ENCODE results near the gene DISP3. TPM values are rescaled to one million over a fixed set of nuclear protein-coding genes. Genes with fewer than 3 reads are reported as not detected.

The DISP3 gene
- total and polyA plus RNA-seq, 2 of the 4 experiments (the other 2 are of a cell fraction), result 0.05 TPM; not detected in 1

DNA sequence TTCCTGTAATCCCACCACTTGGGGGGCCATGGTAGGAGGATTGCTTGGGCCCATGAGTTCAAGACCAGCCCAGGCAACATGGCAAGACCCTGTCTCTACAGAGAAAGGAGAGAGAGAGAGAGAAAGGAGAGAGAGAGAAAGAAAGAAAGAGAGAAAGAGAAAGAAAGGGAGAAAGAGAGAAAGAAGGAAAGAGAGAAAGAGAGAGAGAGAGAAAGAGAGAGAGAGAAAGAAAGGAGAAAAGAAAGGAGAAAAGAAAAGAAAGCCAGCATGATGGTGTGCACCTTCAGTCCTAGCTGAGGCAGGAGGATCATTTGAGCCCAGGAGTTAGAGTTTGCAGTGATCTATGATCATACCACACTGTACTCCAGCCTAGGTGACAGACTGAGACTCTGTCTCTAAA lies 82.8 kb downstream of the DISP3 start:
- no peak overlapping the region for H3K4ac ChIP-seq (ENCODE audit: low read depth, low read length)
- in situ Hi-C loops (cut with MboI; ENCODE audit: low sequenced_read_pairs), result no loop called here
- POLR2A ChIA-PET (ENCODE audit: unreplicated experiment), result no interaction called here
- dilution Hi-C loops (cut with HindIII; ENCODE audit: low sequenced_read_pairs, unreplicated experiment), result no loop called here
- DNase-seq (no peak), ATAC-seq (ENCODE audit: low read depth) (no peak)
- H4K8ac ChIP-seq (ENCODE audit: low read depth in 2 of 2, low read length in 2 of 2), result no peak overlapping the region
- TF ChIP-seq CHD1 (IDR thresholded peaks at IDR 0.05; ENCODE audit: low read depth, low read length) (no peak), MXI1 (IDR thresholded peaks at IDR 0.05; ENCODE audit: borderline replicate concordance, low read depth, low read length) (no peak), NFE2L2 (IDR thresholded peaks at IDR 0.05; ENCODE audit: low read depth, low read length) (no peak), POLR2A (IDR thresholded peaks at IDR 0.05; ENCODE audit: low read depth, low read length) (no peak), SMC3 (IDR thresholded peaks at IDR 0.05; ENCODE audit: low read depth, low read length) (no peak), USF2 (IDR thresholded peaks at IDR 0.05; ENCODE audit: low read depth, low read length) (no peak), CTCF (conservative IDR thresholded peaks at IDR 0.05; ENCODE audit: low read depth, low read length) (no peak)
- H2BK120ac ChIP-seq (ENCODE audit: low read depth, low read length), result no peak overlapping the region
- no TSS peak for BruUV-seq (replicated peaks)
- no peak overlapping the region for H2BK20ac ChIP-seq (ENCODE audit: low read depth, low read length)
- no peaks in the 10 kb centered on the region for H3K36me3 ChIP-seq (ENCODE audit: control insufficient read depth, insufficient read depth, low read length)
- no peak overlapping the region for H2AK5ac ChIP-seq (ENCODE audit: low read depth, low read length)
- no peaks in the 10 kb centered on the region for H3K79me1 ChIP-seq (ENCODE audit: low read depth in 1 of 2, low read length in 2 of 2)
- H3K18ac ChIP-seq (ENCODE audit: low read depth, low read length), result no peak overlapping the region
- no peak overlapping the region for H2BK15ac ChIP-seq (ENCODE audit: low read depth, low read length)
- H4K20me1 ChIP-seq (ENCODE audit: insufficient read depth, low read length), result no peaks in the 10 kb centered on the region
- no peak overlapping the region for H3K14ac ChIP-seq (replicated peaks; ENCODE audit: low read depth, low read length)
- H2BK5ac ChIP-seq (ENCODE audit: low read depth, low read length, poor library complexity, severe bottlenecking), result no peak overlapping the region
- H3K23ac ChIP-seq (ENCODE audit: low read depth, low read length), result no peak overlapping the region
- no peaks in the 10 kb centered on the region for H3K4me1 ChIP-seq (ENCODE audit: control insufficient read depth, insufficient read depth, low read length)
- H3K27me3 ChIP-seq (ENCODE audit: control insufficient read depth, insufficient read depth, low read length), result peaks cover 5% of the 10 kb centered on the region; the same call in 1 of the 2 replicates
- H3K4me3 ChIP-seq (ENCODE audit: insufficient read depth, low read depth, low read length), result no peak overlapping the region
- no peak overlapping the region for H3K4me2 ChIP-seq (ENCODE audit: low read depth, low read length)
- no peak overlapping the region for H2AK9ac ChIP-seq (replicated peaks; ENCODE audit: low read depth, low read length, poor library complexity)
- H2AFZ ChIP-seq (replicated peaks; ENCODE audit: low read length, poor library complexity), result no peak overlapping the region
- no peak overlapping the region for H3K27ac ChIP-seq (ENCODE audit: insufficient read depth, low read length)
- H4K91ac ChIP-seq (ENCODE audit: insufficient read depth, low read depth, low read length), result no peak overlapping the region
- intact Hi-C loops (cut with micrococcal nuclease), result no loop called here
- H3K9me1 ChIP-seq (ENCODE audit: insufficient read depth, low read length), result no peaks in the 10 kb centered on the region
- H3K9me3 ChIP-seq (ENCODE audit: control insufficient read depth, insufficient read depth, low read length), result no peaks in the 10 kb centered on the region
- H4K5ac ChIP-seq (ENCODE audit: low read depth, low read length), result no peak overlapping the region
- CTCF ChIA-PET, result no interaction called here
- H3K56ac ChIP-seq (ENCODE audit: extremely low read depth, insufficient read depth, low read length), result no peak overlapping the region
- no peak overlapping the region for H3K9ac ChIP-seq (ENCODE audit: low read depth, low read length)

All from IMR-90 (cell line).